Colon (tissue), 2 donors: Measurements from ENCODE around the gene KRTAP12-1.
"Not testable (repeated sequence)": the region's sequence is repeated elsewhere in the genome, so short reads cannot be mapped to it uniquely, and the experiment has no call there.

Experiments
- FAIRE-seq: peaks from 2 replicates; lab custom pipeline; 2012; peaks lifted over from hg19 to GRCh38; lab: Jason Lieb, UNC
- donor health status: control.
- donor health status: control.

KRTAP12-1 gene

GRCh38 chr21:44697811-44698734 lies 16.1 kb upstream of the KRTAP12-1 start:
- no peak for FAIRE-seq

GRCh38 chr21:44697172-44697810 lies 15.3 kb upstream of the KRTAP12-1 start, which contains the start of gene KRTAP10-12:
Gene KRTAP10-12, plus strand, starts transcription at chr21:44697172. Its CDS starts 30 bp downstream, at chr21:44697202.
- not testable (repeated sequence) for FAIRE-seq

- FAIRE-seq: no peak
These were observed 14.6 kb upstream of the KRTAP12-1 start for GRCh38 chr21:44696572-44696971.

- FAIRE-seq: no peak
These were observed 13.7 kb upstream of the KRTAP12-1 start for GRCh38 chr21:44695641-44696040.

- no peak for FAIRE-seq
These were observed 13.2 kb upstream of the KRTAP12-1 start for GRCh38 chr21:44695184-44695583.

GRCh38 chr21:44694776-44695175 lies 12.8 kb upstream of the KRTAP12-1 start:
- FAIRE-seq: no peak

GRCh38 chr21:44692798-44693512 lies 11.0 kb upstream of the KRTAP12-1 start:
- FAIRE-seq: no peak

GRCh38 chr21:44691686-44692085 lies 9.7 kb upstream of the KRTAP12-1 start:
- no peak for FAIRE-seq

GRCh38 chr21:44689740-44690139 lies 7.8 kb upstream of the KRTAP12-1 start:
- FAIRE-seq: not testable (repeated sequence)

GRCh38 chr21:44687671-44688070 lies 5.7 kb upstream of the KRTAP12-1 start:
- no peak for FAIRE-seq

GRCh38 chr21:44686843-44687561 lies 5.0 kb upstream of the KRTAP12-1 start:
- no peak for FAIRE-seq

- FAIRE-seq: no peak
These were observed 4.2 kb upstream of the KRTAP12-1 start for GRCh38 chr21:44686000-44686781.

- not testable (repeated sequence) for FAIRE-seq
These were observed 3.1 kb upstream of the KRTAP12-1 start for GRCh38 chr21:44685050-44685449.

GRCh38 chr21:44684483-44684882 lies 2.5 kb upstream of the KRTAP12-1 start:
- no peak for FAIRE-seq

GRCh38 chr21:44684077-44684476 lies 2.1 kb upstream of the KRTAP12-1 start:
- FAIRE-seq: no peak

- FAIRE-seq: no peak
These were observed 703 bp upstream of the KRTAP12-1 start for GRCh38 chr21:44682580-44683151.

GRCh38 chr21:44681152-44681551 lies 811 bp downstream of the KRTAP12-1 start:
- FAIRE-seq: no peak

GRCh38 chr21:44677881-44678280 lies 4.1 kb downstream of the KRTAP12-1 start:
- FAIRE-seq: no peak

- FAIRE-seq: no peak
These were observed 10.1 kb downstream of the KRTAP12-1 start for GRCh38 chr21:44671911-44672310.

GRCh38 chr21:44670642-44671432 lies 11.1 kb downstream of the KRTAP12-1 start:
- no peak for FAIRE-seq
